CD4-positive, alpha-beta T cell treated with Interleukin-6 at 100 ng/mL for 8 hours (primary cell): ENCODE measurements around the gene ATP5MG.
"Not testable (repeated sequence)": the region's sequence is repeated elsewhere in the genome, so short reads cannot be mapped to it uniquely, and the experiment has no call there.

Experiments used
- DNase-seq: peaks from one replicate; pipeline ENCODE4 v3.0.0-alpha.2; 2020; ENCODE audit warnings: mixed read lengths, low spot score

The ATP5MG gene

GRCh38 chr11:118410055-118410745, 8.8 kb downstream of the ATP5MG start:
- DNase-seq: no peak

DNA sequence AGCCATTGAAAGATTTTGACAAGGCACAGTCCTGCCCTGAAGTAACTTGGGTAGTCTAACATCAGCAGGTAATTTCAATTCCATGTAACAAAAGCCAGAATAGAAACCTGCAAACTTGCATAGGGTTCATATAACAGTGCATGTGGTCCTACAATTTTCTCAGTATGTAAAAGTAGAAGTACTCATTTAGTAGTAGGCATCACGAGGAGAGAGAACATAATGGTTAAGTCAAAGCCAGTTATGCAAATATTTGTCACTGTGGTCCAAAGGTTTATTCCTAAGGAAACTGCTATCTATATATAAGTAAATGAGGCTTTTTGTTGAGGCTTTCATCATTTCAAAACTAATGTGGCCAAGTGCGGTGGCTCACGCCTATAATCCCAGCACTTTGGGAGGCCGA, 10.1 kb downstream of the ATP5MG start:
- no peak for DNase-seq

- no peak for DNase-seq
Observed at GRCh38 chr11:118412921-118413320, 11.5 kb downstream of the ATP5MG start.

DNA sequence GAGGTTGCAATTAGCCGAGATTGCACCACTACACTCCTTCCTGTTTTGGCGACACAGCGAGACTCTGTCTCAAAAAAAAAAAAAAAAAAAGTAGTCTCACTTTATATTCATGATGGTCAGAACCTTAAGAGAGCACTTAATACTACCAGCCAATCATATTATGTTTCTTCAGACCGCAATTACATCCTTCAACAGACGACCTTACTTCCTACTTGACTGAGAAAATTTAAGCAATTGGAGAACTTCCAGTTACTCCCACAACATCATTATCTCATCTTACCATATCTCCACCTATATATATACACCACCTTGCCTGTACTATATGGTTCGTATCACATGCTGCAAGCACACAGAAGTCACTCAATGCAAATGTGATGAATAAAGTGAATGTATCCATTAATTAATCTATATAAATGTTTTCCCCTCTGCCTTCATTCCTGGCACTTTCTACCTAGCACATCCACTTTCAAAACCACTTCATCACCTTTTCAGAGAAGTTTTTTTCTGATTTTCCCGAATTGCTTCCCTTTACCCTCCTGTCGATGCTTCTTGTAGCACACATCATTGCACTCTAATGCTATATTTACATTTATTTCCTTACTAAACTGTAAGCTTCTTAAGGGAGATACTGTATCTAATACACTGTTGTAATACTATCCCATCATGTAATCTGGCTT, 13.8 kb downstream of the ATP5MG start:
- DNase-seq: no peak

GRCh38 chr11:118415739-118416068, 14.3 kb downstream of the ATP5MG start:
- DNase-seq: no peak

DNA sequence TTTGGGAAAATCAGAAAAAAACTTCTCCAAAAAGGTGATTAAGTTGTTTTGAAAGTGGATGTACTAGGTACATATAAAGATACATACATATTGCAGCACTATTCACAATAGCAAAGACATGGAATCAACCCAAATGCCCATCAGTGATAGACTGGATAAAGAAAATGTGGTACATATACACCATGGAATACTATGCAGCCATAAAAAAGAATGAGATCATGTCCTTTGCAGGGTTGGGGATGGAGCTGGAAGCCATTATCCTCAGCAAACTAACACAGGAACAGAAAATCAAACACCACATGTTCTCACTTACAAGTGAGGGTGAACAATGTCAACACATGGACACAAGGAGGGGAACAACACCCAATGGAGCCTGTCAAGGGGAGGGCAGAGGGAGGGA, 15.5 kb downstream of the ATP5MG start:
- not testable (repeated sequence) for DNase-seq

GRCh38 chr11:118417801-118418200, 16.4 kb downstream of the ATP5MG start:
- DNase-seq: no peak

DNA sequence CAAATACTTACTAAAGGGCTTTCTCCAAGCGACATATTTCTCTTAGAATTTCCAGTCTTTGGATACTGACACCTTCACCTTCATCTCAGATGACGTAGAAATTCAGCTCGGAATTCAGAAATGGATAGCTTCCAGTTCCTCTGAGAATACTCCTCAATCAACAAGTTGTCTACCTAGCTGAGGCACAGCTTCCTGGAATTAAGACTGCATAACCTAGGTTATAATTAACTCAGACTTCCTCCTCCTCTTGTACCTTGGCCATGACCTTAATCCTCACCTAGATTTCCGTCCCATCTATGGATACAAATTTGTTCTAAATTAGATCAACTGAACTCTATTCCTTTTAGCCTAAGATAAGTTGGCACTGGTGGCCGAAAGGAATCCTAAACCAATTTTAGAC, 17.4 kb downstream of the ATP5MG start:
- DNase-seq: no peak

DNA sequence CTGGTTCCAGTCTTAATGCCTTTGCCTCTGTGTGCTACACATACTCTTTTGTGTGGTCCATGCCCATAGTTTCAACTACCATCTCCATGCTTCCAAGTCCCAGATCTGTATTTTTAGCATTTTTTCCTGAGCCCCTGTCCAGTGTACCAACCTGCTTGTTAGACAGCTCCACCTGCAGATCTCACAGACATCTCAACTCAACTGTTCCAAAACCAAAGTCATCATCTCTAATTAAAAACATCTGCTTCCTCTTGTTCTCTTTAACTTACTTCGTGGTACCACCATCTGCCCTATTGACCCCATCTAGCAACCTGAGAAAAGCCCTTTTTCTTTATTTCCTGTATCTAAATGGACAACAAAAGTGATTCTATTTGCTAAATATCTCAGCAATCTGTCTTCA, 26.3 kb downstream of the ATP5MG start:
- DNase-seq: no peak

GRCh38 chr11:118430956-118431355, 29.6 kb downstream of the ATP5MG start:
- no peak for DNase-seq

DNA sequence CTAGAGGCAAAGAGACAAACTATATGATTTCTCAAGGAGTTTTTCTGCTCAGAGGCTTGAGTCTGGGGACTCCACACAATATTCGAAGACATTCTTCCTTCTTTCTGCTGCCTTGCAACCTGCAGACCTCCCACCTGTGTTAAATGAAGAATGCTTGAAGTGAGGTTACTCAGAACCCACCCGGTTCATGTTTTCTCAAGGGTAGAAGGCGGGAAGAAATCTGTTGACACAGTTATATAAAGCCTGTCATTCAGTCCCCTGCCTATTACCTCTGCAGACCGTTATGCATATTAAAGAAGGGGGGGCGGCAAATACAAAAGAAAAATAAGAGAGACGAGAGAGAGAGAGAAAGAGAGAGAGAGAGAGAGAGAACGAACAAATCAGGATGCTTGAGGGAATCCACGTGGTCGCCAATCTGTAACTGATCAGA, 32.7 kb downstream of the ATP5MG start:
- peak; percentile 54 for DNase-seq

- no peak for DNase-seq
Observed at GRCh38 chr11:118434553-118435289, 33.3 kb downstream of the ATP5MG start.

DNA sequence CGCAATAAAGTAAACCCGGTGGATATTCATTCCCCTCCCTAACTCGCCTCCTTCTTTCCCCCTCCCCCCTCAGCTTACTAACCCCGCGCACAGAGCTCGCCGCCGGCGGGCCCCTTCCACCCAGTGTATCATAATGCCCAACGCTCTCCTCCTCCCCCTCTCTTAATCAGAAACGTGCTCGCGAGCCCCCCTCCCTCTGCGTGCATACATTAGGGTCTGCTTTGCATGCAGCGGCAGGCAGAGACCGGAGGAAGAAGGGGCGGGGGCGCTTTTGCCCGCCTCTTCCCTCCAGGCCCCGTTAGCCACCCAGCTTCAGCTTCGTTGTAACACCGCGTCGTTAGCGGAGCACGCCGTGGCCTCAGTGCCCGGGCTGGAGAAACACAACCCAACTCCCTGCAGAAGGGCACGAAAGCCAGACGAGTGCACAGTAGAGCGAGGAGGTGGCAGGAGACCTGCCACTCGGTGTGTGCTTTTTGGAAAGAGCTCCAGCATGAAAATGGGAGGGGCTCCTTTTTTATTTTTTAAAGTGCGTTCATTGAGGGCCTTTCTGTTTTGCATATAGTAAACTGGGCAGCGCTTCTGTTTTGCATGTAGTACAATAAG, 34.0 kb downstream of the ATP5MG start:
- DNase-seq: peak; percentile 68

DNA sequence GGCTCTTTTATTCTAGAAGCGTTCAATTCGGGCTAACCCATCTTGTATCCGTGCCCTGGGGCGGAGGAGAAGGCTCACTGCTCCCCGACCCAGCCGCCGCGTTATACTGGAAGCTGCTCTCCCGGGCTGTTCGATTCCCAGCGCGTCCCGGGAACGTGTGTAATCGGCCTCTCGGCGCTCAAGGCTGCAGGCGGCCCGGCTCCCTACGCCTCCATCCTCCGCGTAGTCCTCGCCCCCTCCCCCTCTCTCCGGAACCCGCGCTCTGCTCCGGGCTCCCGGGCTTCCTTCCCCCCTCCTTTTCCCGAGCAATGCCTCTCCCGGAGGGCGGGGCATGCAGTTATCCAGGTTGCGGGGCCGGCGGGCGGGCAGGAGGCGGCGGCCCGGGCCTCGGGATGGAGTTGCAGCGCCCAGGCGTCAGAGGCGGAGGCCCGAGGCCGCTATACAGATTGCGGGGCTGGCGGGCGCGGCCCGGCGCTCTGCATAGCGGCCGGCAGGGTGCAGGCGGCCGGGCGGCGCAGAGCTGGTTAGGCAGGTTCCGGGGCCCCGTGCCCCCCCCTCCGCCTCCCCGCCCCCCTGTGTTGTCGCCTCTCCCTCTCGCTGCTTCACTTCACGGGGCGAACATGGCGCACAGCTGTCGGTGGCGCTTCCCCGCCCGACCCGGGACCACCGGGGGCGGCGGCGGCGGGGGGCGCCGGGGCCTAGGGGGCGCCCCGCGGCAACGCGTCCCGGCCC, 34.7 kb downstream of the ATP5MG start, which contains the start of gene KMT2A:
KMT2A (plus strand) TSS at position 600 of the 732 bp plus-strand sequence; CDS start at position 621, 21 bp downstream.
- peak; percentile 90 for DNase-seq

- peak; percentile 32 for DNase-seq
Observed at GRCh38 chr11:118436639-118437207, 35.3 kb downstream of the ATP5MG start.

GRCh38 chr11:118437208-118438125, 36.1 kb downstream of the ATP5MG start:
- DNase-seq: peak; percentile 48

DNA sequence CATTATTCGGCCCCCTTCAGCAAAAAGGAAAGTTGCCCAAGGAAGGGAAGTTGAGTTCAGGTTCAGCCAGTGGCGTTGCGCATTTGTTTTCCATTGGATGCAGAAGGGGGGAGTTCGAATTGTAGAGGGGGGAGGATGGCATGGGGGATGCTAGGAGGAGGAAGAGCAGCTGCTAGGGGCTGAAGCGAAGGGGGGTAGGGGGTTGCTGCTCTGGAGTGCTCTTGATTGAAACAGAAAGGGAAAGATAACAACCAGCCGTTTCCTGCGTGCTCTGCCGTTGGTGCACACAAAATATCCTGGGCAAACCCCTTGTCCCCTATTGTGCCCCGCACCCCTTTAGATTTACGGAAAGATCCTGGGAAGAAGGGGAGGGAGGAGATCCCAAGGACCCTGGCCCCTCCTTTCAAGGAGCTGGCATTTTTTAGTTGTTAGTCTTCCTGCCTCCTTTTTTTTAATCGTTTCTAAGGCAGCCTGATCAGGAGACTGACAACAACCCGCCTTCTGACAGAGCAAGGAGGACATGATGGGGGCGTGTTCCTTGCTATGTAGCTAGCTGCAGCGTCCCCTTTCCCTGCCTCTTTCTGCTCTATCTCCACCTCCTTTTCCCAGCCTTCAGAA, 37.0 kb downstream of the ATP5MG start:
- DNase-seq: peak; percentile 51

DNA sequence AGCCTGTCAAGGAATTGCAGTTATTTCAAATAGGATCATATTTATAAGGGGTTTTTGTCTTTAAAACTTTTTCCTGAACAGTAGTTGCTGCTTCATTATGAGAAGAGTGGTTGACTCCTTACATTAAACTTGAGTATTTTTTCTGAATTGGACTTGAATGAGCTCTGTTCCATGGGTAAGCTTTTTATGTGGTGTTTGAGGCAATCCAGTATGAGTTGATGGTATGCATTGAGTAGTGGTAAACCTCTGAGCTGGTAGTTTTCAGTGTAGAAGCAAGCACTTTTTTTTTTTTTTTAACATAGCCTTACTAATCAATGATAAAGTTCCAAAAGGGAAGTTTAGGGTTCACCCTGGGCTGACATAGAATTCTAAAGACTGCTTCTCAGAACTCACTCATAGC, 38.2 kb downstream of the ATP5MG start:
- no peak for DNase-seq

GRCh38 chr11:118441770-118442275, 40.4 kb downstream of the ATP5MG start:
- DNase-seq: no peak

- no peak for DNase-seq
Observed at GRCh38 chr11:118442301-118442700, 40.9 kb downstream of the ATP5MG start.
